H1 (cell line): Measurements from ENCODE around the gene CHRNG. TPM values are rescaled to one million over a fixed set of nuclear protein-coding genes. Genes with fewer than 3 reads are reported as not detected.

Source experiments
- CTCF ChIA-PET: fragments of 300-600 bp; sonication (Branson Sonifier 250); formaldehyde crosslinking; loops from one replicate; lab custom pipeline; 2021; ENCODE audit not compliant: partially characterized antibody; lab: Charles Lee
- POLR2A ChIA-PET: fragments of 300-600 bp; sonication (Branson Sonifier 250); formaldehyde crosslinking; loops from one replicate; lab custom pipeline; 2021; ENCODE audit warnings: inconsistent platforms; ENCODE audit not compliant: partially characterized antibody; lab: Charles Lee
- DNase-seq, 2 experiments: peaks; one replicate each; pipeline versions ENCODE4 v3.0.0 to v3.0.0-alpha.2; 2010 to 2022; ENCODE audit warnings: low spot score in 2 of 2, low read depth in 1 of 2, mixed read lengths in 1 of 2
- FAIRE-seq: peaks from 2 replicates; lab custom pipeline; 2011; peaks lifted over from hg19 to GRCh38; lab: Jason Lieb, UNC
- H2AFZ ChIP-seq: 2 replicates; pipeline ENCODE4 v1.8.1; 2012; ENCODE audit warnings: low read length, inconsistent platforms
- H2AK5ac ChIP-seq: 2 replicates; pipeline ENCODE4 v1.6.1; 2013; ENCODE audit warnings: low read depth, low read length
- H2BK120ac ChIP-seq: replicated peaks from 2 replicates; pipeline ENCODE3; 2013; ENCODE audit warnings: low read depth, low read length, inconsistent platforms
- H2BK12ac ChIP-seq: 2 replicates; pipeline ENCODE4 v1.6.1; 2013; ENCODE audit warnings: low read depth, low read length
- H2BK15ac ChIP-seq: 2 replicates; pipeline ENCODE4 v1.6.1; 2013; ENCODE audit warnings: low read length
- H2BK20ac ChIP-seq: 2 replicates; pipeline ENCODE4 v1.6.1; 2013; ENCODE audit warnings: low read length
- H2BK5ac ChIP-seq: 2 replicates; pipeline ENCODE4 v1.6.1; 2013; ENCODE audit warnings: low read depth, low read length
- H3K14ac ChIP-seq: 2 replicates; pipeline ENCODE4 v1.6.1; 2013; ENCODE audit warnings: inconsistent platforms; ENCODE audit not compliant: insufficient read length
- H3K18ac ChIP-seq: 2 replicates; pipeline ENCODE4 v1.6.1; 2013; ENCODE audit warnings: low read length; ENCODE audit errors: extremely low read depth
- H3K23ac ChIP-seq: 2 replicates; pipeline ENCODE4 v1.6.1; 2013; ENCODE audit warnings: inconsistent platforms; ENCODE audit not compliant: insufficient read length
- H3K23me2 ChIP-seq: 2 replicates; pipeline ENCODE4 v1.6.1; 2013; ENCODE audit warnings: low read depth, low read length
- H3K27ac ChIP-seq: 2 replicates; pipeline ENCODE4 v1.6.1; 2011; ENCODE audit warnings: low read depth, low read length, inconsistent platforms
- H3K27me3 ChIP-seq, 4 experiments: replicated peaks in 1 of 4; 1 replicate in 1 of 4; 2 replicates in 3 of 4; pipeline versions ENCODE4 v1.6.1 to v1.8.1; 2011 to 2013; ENCODE audit warnings: low read length in 3 of 4, mild to moderate bottlenecking in 3 of 4, inconsistent platforms in 2 of 4, mixed read lengths in 2 of 4, moderate library complexity in 1 of 4; ENCODE audit not compliant: control insufficient read depth in 3 of 4, insufficient read depth in 3 of 4; ENCODE audit errors: extremely low read depth in 1 of 4
- H3K36me3 ChIP-seq, 4 experiments: 2 replicates each; pipeline versions ENCODE4 v1.6.1 to v1.8.1; 2011 to 2013; ENCODE audit warnings: mild to moderate bottlenecking in 4 of 4, low read length in 3 of 4, moderate library complexity in 2 of 4, control low read depth in 1 of 4, inconsistent platforms in 1 of 4; ENCODE audit not compliant: insufficient read depth in 4 of 4, control insufficient read depth in 2 of 4
- H3K4ac ChIP-seq: replicated peaks from 2 replicates; pipeline ENCODE3; 2013; ENCODE audit warnings: low read length, low read depth, mixed read lengths, inconsistent platforms; ENCODE audit not compliant: insufficient read length
- H3K4me1 ChIP-seq, 4 experiments: replicated peaks in 1 of 4; 1 replicate in 1 of 4; 2 replicates in 3 of 4; pipeline versions ENCODE4 v1.6.1 to v1.8.1; 2011 to 2013; ENCODE audit warnings: low read length in 3 of 4, inconsistent platforms in 2 of 4, mixed read lengths in 1 of 4; ENCODE audit not compliant: insufficient read depth in 4 of 4, control insufficient read depth in 3 of 4
- H3K4me2 ChIP-seq, 2 experiments: 2 replicates each; pipeline versions ENCODE4 v1.6.1 to v1.8.1; 2011 to 2013; ENCODE audit warnings: low read depth in 2 of 2, low read length in 2 of 2, control low read depth in 1 of 2, inconsistent platforms in 1 of 2, mild to moderate bottlenecking in 1 of 2; ENCODE audit not compliant: insufficient read depth in 1 of 2
- H3K4me3 ChIP-seq, 4 experiments: fragments of 200-600, 300-600 bp in 1 of 4; sonication (generic), shearing (Covaris generic), sonication (Bioruptor Twin) in 1 of 4; 2 replicates each; pipeline versions ENCODE4 v1.5.1 to v1.8.1; 2011 to 2016; ENCODE audit warnings: low read length in 4 of 4, low read depth in 3 of 4, control low read depth in 2 of 4, inconsistent platforms in 2 of 4, mild to moderate bottlenecking in 2 of 4, mixed read lengths in 1 of 4, moderate library complexity in 1 of 4; ENCODE audit not compliant: insufficient read depth in 2 of 4; ENCODE audit errors: extremely low read depth in 1 of 4
- H3K56ac ChIP-seq: replicated peaks from 2 replicates; pipeline ENCODE3; 2013; ENCODE audit warnings: low read depth, mild to moderate bottlenecking, mixed read lengths, low read length, inconsistent platforms; ENCODE audit not compliant: insufficient read length
- H3K79me1 ChIP-seq: 2 replicates; pipeline ENCODE4 v1.6.1; 2013; ENCODE audit warnings: low read depth, low read length, control low read depth
- H3K79me2 ChIP-seq, 2 experiments: 2 replicates each; pipeline versions ENCODE4 v1.6.1 to v1.8.1; 2012 to 2013; ENCODE audit warnings: low read length in 2 of 2, mild to moderate bottlenecking in 2 of 2, inconsistent platforms in 1 of 2; ENCODE audit not compliant: insufficient read depth in 2 of 2, control insufficient read depth in 1 of 2
- H3K9ac ChIP-seq, 4 experiments: replicated peaks in 1 of 4; 1 replicate in 1 of 4; 2 replicates in 3 of 4; pipeline versions ENCODE4 v1.6.1 to v1.8.1; 2011 to 2013; ENCODE audit warnings: low read depth in 3 of 4, low read length in 3 of 4, control low read depth in 2 of 4, mild to moderate bottlenecking in 2 of 4, moderate library complexity in 2 of 4, inconsistent platforms in 1 of 4; ENCODE audit errors: extremely low read depth in 1 of 4
- H3K9me3 ChIP-seq, 2 experiments: 2 replicates each; pipeline versions ENCODE4 v1.6.1 to v1.8.1; 2012 to 2013; ENCODE audit warnings: mild to moderate bottlenecking in 2 of 2, moderate library complexity in 2 of 2, control low read depth in 1 of 2, inconsistent platforms in 1 of 2, low read depth in 1 of 2, low read length in 1 of 2, mixed read lengths in 1 of 2; ENCODE audit not compliant: insufficient read depth in 2 of 2
- H4K20me1 ChIP-seq, 2 experiments: replicated peaks in 1 of 2; 2 replicates each; pipeline versions ENCODE3 to v1.8.1; 2011 to 2013; ENCODE audit warnings: inconsistent platforms in 2 of 2, low read length in 2 of 2, mild to moderate bottlenecking in 1 of 2; ENCODE audit not compliant: insufficient read depth in 2 of 2, control insufficient read depth in 1 of 2
- H4K5ac ChIP-seq: 2 replicates; pipeline ENCODE4 v1.6.1; 2013; ENCODE audit warnings: low read length, low read depth, mixed read lengths, inconsistent platforms; ENCODE audit not compliant: insufficient read length
- H4K8ac ChIP-seq: 2 replicates; pipeline ENCODE4 v1.8.0; 2013; ENCODE audit warnings: mild to moderate bottlenecking, moderate library complexity, low read length, inconsistent platforms; ENCODE audit not compliant: insufficient read depth; ENCODE audit errors: extremely low read depth
- H4K91ac ChIP-seq: replicated peaks from 2 replicates; pipeline ENCODE3; 2013; ENCODE audit warnings: low read length, mixed read lengths, inconsistent platforms; ENCODE audit not compliant: insufficient read length
- E2F6 ChIP-seq: IDR thresholded peaks from 2 replicates; pipeline ENCODE4 v1.6.1; 2012; ENCODE audit warnings: inconsistent platforms
- HDAC2 ChIP-seq, 2 experiments: fragments of 300-600 bp in 1 of 2; sonication (generic) in 1 of 2; IDR thresholded peaks; 2 replicates each; pipeline ENCODE4 v1.6.1; 2011 to 2012; ENCODE audit warnings: low read depth in 2 of 2, low read length in 2 of 2, mild to moderate bottlenecking in 2 of 2, moderate library complexity in 2 of 2, borderline replicate concordance in 1 of 2, inconsistent platforms in 1 of 2
- KDM4A ChIP-seq: IDR thresholded peaks from one replicate; pipeline ENCODE4 v1.7.1; 2012; ENCODE audit warnings: low read depth, mild to moderate bottlenecking, moderate library complexity, low read length, inconsistent platforms; ENCODE audit not compliant: severe bottlenecking
- KDM5A ChIP-seq: fragments of 200-600 bp; IDR thresholded peaks from 2 replicates; pipeline ENCODE4 v1.7.1; 2012; ENCODE audit warnings: mild to moderate bottlenecking, low read length, inconsistent platforms, mixed read lengths
- NRF1 ChIP-seq: IDR thresholded peaks from 2 replicates; pipeline ENCODE4 v1.6.1; 2011; ENCODE audit warnings: mild to moderate bottlenecking, low read depth, low read length, improper control_type of control experiment
- SIX5 ChIP-seq: IDR thresholded peaks from 2 replicates; pipeline ENCODE4 v1.6.1; 2011; ENCODE audit warnings: mild to moderate bottlenecking, low read depth, low read length
- WGBS, 2 experiments: shearing (Covaris generic) in 1 of 2; methylation state at CpG; one replicate each; pipeline versions ENCODE4 v1.1.6 to v1.1.7; 2013 to 2015; ENCODE audit warnings: low lambda C conversion rate in 2 of 2, mixed read lengths in 2 of 2, inconsistent platforms in 1 of 2, low coverage in 1 of 2, missing lambda C conversion rate in 1 of 2; ENCODE audit not compliant: insufficient replicate concordance in 2 of 2, insufficient coverage in 1 of 2, insufficient read length in 1 of 2; ENCODE audit errors: extremely low coverage in 1 of 2, missing lambda C conversion rate in 1 of 2; 5-methylcytosine and 5-hydroxymethylcytosine counted together
- polyA plus RNA-seq, 7 experiments: library from polyadenylated mRNA; depleted of rRNA in 3 of 7; stranded (reverse) in 5 of 7; unstranded in 2 of 7; fragments of >200 nt in 5 of 7; fragments of 200-250 nt in 2 of 7; gene quantifications; 1 replicate in 5 of 7; 2 replicates in 1 of 7; 4 replicates in 1 of 7; pipeline versions ENCODE4 v1.2.1 to v1.2.3, GENCODE V29; 2011 to 2013; ENCODE audit warnings: missing spikeins in 2 of 7, mixed read lengths in 2 of 7
- total RNA-seq: library from RNA; stranded (reverse); fragmentation: NEBNext Ultra II Directional; extraction: Animal tissue kit (Norgen Biotek cat#: 25700); gene quantifications from 2 replicates; pipeline ENCODE4 v1.2.1, GENCODE V29; 2021

CHRNG gene
- total and polyA plus RNA-seq, 2 of the 8 experiments (the other 6 are each of a cell fraction or from before 2014, with no cell fraction given) = 0.05 TPM; not detected in 1

- Histone ChIP-seq H4K91ac (no peak overlapping the region), H2BK120ac (no peak overlapping the region), H3K36me3 (no peaks in the 10 kb centered on the region), H4K8ac (peak overlapping the region; percentile 12; the same call in 1 of the 2 replicates), H3K23me2 (peaks cover 2% of the 10 kb centered on the region; the same call in 1 of the 2 replicates), H3K4me1 (peaks cover 0 to 10% (median 3%) of the 10 kb centered on the region in 4 experiments; a peak in 2 of 7 replicates), H4K5ac (no peak overlapping the region), H2BK20ac (no peak overlapping the region), H3K27ac (no peak overlapping the region), H3K23ac (no peak overlapping the region), H3K79me2 (no peaks in the 10 kb centered on the region), H3K18ac (no peak overlapping the region), H2AFZ (no peak overlapping the region), H4K20me1 (no peaks in the 10 kb centered on the region), H3K9me3 (no peaks in the 10 kb centered on the region), H3K4me2 (no peak overlapping the region)
- POLR2A ChIA-PET = interaction anchor here (0.8 to 1.4 kb wide), 4 partner anchors 10 to 94 kb away, joined by 3 to 4 read pairs (median 4); no protein-coding TSS in a partner anchor
- DNase-seq (no peak), FAIRE-seq (no peak)
- 86% methylated on average over 11 of the region's 11 CpGs; no CpG with 5 or more reads in 1 of the 2 experiments for WGBS, 2 experiments
- TF ChIP-seq KDM5A = no peak
- TF ChIP-seq HDAC2 (IDR thresholded peaks at IDR 0.05; ENCODE audit: borderline replicate concordance in 1 of 2, low read depth in 2 of 2, low read length in 2 of 2) = no peak
- TF ChIP-seq SIX5 = no peak
- no peak for TF ChIP-seq NRF1
- TF ChIP-seq KDM4A = no peak
- TF ChIP-seq E2F6 = no peak
- TF ChIP-seq, all 59 proteins: peak for 0
- CTCF ChIA-PET = interaction anchor here (0.8 to 10.8 kb wide), 6 partner anchors 11 to 149 kb away, joined by 3 to 176 read pairs (median 5); partner anchors contain the start of genes CHRND and PRSS56
- peaks cover 0 to 10% (median 4%) of the 10 kb centered on the region in 4 experiments; a peak in 3 of 7 replicates for H3K27me3 ChIP-seq
- peak overlapping the region; percentile 72; the same call in 1 of the 2 replicates for H2BK15ac ChIP-seq
- H3K4me3 ChIP-seq = no peak overlapping the region
- no peaks in the 10 kb centered on the region for H3K79me1 ChIP-seq
- H3K14ac ChIP-seq = no peak overlapping the region
- H2AK5ac ChIP-seq = no peak overlapping the region
- H2BK5ac ChIP-seq = no peak overlapping the region
- H3K56ac ChIP-seq = no peak overlapping the region
- H3K4ac ChIP-seq = no peak overlapping the region
- no peak overlapping the region for H2BK12ac ChIP-seq
- H3K9ac ChIP-seq = no peak overlapping the region
These were observed 28.1 kb upstream of the CHRNG start for GRCh38 chr2:232511336-232511890.
